Aorta (tissue), 5 donors: Measurements from ENCODE around the gene DOCK3. TPM values are rescaled to one million over a fixed set of nuclear protein-coding genes. Genes with fewer than 3 reads are reported as not detected.

Source experiments
- ATAC-seq: fragments of 200-7000 bp; cut with Tn5 transposase; one replicate; pipeline ENCODE4 v1.9.1; 2022; ENCODE audit warnings: moderate library complexity; ENCODE audit not compliant: low FRiP score
- DNase-seq, 2 donors: peaks; one replicate each; pipeline ENCODE4 v3.0.0-alpha.2; 2020
- H3K27ac ChIP-seq, 2 donors: one replicate each; pipeline ENCODE4 v1.5.1; 2013; ENCODE audit warnings: low read length in 2 of 2, mild to moderate bottlenecking in 2 of 2, moderate library complexity in 2 of 2, control low read depth in 1 of 2, inconsistent platforms in 1 of 2, low read depth in 1 of 2
- H3K27me3 ChIP-seq, 2 donors: one replicate each; pipeline ENCODE4 v1.6.1; 2013; ENCODE audit warnings: control low read depth in 1 of 2, low read length in 1 of 2, mild to moderate bottlenecking in 1 of 2, moderate library complexity in 1 of 2; ENCODE audit not compliant: insufficient read depth in 2 of 2, control insufficient read depth in 1 of 2
- H3K36me3 ChIP-seq, 2 donors: one replicate each; pipeline ENCODE4 v1.6.1; 2013; ENCODE audit warnings: control low read depth in 1 of 2, low read length in 1 of 2, mild to moderate bottlenecking in 1 of 2; ENCODE audit not compliant: insufficient read depth in 2 of 2, control insufficient read depth in 1 of 2
- H3K4me1 ChIP-seq, 2 donors: one replicate each; pipeline ENCODE4 v1.6.1; 2013; ENCODE audit warnings: low read length in 2 of 2, control low read depth in 1 of 2, mild to moderate bottlenecking in 1 of 2, moderate library complexity in 1 of 2; ENCODE audit not compliant: insufficient read depth in 2 of 2, control insufficient read depth in 1 of 2
- H3K4me3 ChIP-seq, 2 donors: one replicate each; pipeline ENCODE4 v1.5.1; 2013; ENCODE audit warnings: low read length in 2 of 2, control low read depth in 1 of 2, mild to moderate bottlenecking in 1 of 2
- H3K9me3 ChIP-seq: one replicate; pipeline ENCODE4 v1.6.1; 2013; ENCODE audit warnings: mild to moderate bottlenecking, low read length; ENCODE audit not compliant: control insufficient read depth
- WGBS, 2 donors: extraction: QIAGEN DNeasy Blood & Tissue Kit; methylation state at CpG; one replicate each; pipeline ENCODE4 v1.1.7; 2013; 5-methylcytosine and 5-hydroxymethylcytosine counted together
- intact Hi-C, 2 donors: fragments of 100-400 bp; cut with DNase I; formaldehyde crosslinking; loops; one replicate each; pipeline versions ENCODE4 v1.14.2 to v1.15.0; 2022
- polyA plus RNA-seq, 2 donors: library from polyadenylated mRNA; stranded (reverse); fragments of 200-250 nt; gene quantifications; one replicate each; pipeline ENCODE4 v1.2.3, GENCODE V29; 2013
- total RNA-seq, 2 donors: library from RNA; stranded (reverse); fragmentation: NEBNext Ultra II Directional; extraction: Animal tissue kit (Norgen Biotek cat#: 25700); gene quantifications; one replicate each; pipeline ENCODE4 v1.2.1, GENCODE V29; 2021
- donor health status: healthy with polysubstance abuse.
- donor health status: Bipolar disorder and iron deficiency.
- donor health status: DM: no; HTN: no; CAD: no.
- donor health status: DM: no; HTN: no; CAD: no.
- donor health status: DM: yes; HTN: yes; CAD: no.

The DOCK3 gene
- total and polyA plus RNA-seq, 4 donors = 0.31 to 0.97 (median 0.55) TPM

DNA sequence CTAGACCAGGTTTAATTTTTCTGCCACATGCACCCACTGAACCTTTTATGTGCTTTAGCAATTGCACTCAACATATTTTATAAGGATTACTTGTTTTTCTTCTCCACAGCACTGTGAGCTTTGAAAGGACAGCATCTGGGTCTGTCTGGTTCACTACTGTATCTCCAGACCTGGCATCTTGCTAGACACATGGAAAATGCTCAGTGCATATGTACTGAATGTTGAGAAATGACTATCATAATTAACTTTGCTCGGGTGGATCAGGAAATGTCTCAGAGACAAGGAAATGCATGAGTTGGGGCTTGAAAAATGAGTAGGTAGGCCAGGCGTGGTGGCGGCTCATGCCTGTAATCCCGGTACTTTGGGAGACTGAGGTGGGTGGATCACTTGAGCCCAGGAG, 40.2 kb downstream of the DOCK3 start:
- intact Hi-C loops = no loop called here
- WGBS, 2 donors = 50 to 54% methylated on average over 4 of the region's 4 CpGs
- no peaks in the 10 kb centered on the region for H3K36me3 ChIP-seq
- H3K4me3 ChIP-seq = no peak overlapping the region
- DNase-seq (no peak), ATAC-seq (no peak)
- H3K27ac ChIP-seq = no peak overlapping the region
- no peaks in the 10 kb centered on the region for H3K9me3 ChIP-seq
- no peaks in the 10 kb centered on the region for H3K4me1 ChIP-seq
- no peaks in the 10 kb centered on the region for H3K27me3 ChIP-seq

DNA sequence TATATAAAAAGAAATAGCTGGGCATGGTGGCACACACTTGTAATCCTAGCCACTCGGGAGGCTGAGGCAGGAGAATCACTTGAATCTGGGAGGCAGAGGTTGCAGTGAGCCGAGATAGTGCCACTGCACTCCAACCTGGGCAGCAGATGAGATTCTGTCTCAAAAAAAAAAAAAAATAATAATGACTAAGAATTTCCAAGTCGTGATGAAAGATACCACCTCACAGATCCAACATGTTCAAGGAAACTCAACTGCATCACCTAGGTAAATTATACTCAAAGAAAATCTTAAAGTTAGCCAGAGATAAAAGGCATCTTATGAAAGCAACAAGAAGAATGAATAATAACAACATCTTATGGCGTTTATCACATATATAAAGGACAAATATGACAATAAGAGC, 50.1 kb downstream of the DOCK3 start:
- Histone ChIP-seq H3K4me1 (no peaks in the 10 kb centered on the region), H3K27ac (no peak overlapping the region), H3K27me3 (no peaks in the 10 kb centered on the region), H3K36me3 (no peaks in the 10 kb centered on the region), H3K4me3 (no peak overlapping the region), H3K9me3 (peaks cover 3% of the 10 kb centered on the region)
- ATAC-seq (no peak), DNase-seq (no peak)
- intact Hi-C loops = no loop called here
- 77 to 79% methylated on average over 4 of the region's 4 CpGs for WGBS, 2 donors

DNA sequence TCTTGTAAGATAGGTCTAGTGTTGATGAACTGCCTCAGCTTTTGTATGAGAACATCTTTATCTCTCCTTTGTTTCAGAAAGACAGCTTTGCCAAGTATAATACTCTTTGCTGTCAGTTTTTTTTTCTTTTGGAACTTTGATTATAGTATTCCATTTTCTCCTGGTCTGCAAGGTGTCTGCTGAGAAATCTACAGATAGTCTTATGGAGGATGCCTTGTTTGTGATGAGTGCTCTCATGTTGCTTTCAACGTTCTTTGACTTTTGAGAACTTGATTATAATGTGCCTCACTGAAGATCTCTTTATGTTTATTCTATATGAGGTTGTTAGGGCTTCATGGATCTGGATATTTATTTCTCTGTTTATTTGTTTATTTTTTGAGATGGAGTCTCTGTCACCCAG, 60.3 kb downstream of the DOCK3 start:
- Histone ChIP-seq H3K4me3 (no peak overlapping the region), H3K9me3 (no peaks in the 10 kb centered on the region), H3K27me3 (no peaks in the 10 kb centered on the region), H3K36me3 (no peaks in the 10 kb centered on the region), H3K27ac (no peak overlapping the region), H3K4me1 (no peaks in the 10 kb centered on the region)
- DNase-seq = no peak
- WGBS, 2 donors = 0 to 45% methylated on average over 1 of the region's 1 CpG
- intact Hi-C loops = no loop called here
- ATAC-seq = no peak

DNA sequence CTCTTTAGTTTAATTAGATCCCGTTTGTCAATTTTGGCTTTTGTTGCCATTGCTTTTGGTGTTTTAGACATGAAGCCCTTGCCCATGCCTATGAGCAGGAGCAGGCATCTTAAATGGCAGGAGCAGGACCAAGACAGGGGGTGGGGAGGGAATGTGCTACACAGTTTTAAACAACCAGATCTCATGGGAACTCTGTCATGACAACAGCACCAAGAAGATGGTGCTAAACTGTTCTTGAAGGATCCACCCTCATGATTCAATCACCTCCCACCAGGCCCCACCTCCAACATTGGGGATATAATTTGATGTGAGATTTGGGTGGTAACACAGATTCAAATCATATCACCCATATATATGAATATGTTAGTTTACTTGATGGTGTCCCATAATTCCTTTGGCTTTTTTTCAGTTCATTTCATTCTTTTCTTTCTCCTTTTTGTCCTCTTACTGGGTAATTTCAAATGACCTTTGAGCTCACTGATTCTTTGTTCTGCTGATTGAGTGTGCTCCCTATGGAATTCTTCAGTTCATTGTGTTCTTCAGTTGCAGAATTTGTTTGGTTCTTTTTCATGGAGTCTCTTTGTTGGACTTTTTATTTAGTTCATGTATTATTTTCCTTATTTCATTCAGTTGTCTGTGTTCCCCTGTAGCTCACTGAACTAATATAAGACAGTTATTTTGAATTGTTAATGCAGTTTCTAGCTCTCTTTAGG, 62.6 kb downstream of the DOCK3 start:
- ATAC-seq (no peak), DNase-seq (no peak)
- WGBS, 2 donors = 81 to 85% methylated on average over 1 of the region's 1 CpG
- no peak overlapping the region for H3K27ac ChIP-seq
- H3K36me3 ChIP-seq = no peaks in the 10 kb centered on the region
- intact Hi-C loops = no loop called here
- no peaks in the 10 kb centered on the region for H3K27me3 ChIP-seq
- H3K4me1 ChIP-seq = no peaks in the 10 kb centered on the region
- H3K9me3 ChIP-seq = no peaks in the 10 kb centered on the region
- no peak overlapping the region for H3K4me3 ChIP-seq

DNA sequence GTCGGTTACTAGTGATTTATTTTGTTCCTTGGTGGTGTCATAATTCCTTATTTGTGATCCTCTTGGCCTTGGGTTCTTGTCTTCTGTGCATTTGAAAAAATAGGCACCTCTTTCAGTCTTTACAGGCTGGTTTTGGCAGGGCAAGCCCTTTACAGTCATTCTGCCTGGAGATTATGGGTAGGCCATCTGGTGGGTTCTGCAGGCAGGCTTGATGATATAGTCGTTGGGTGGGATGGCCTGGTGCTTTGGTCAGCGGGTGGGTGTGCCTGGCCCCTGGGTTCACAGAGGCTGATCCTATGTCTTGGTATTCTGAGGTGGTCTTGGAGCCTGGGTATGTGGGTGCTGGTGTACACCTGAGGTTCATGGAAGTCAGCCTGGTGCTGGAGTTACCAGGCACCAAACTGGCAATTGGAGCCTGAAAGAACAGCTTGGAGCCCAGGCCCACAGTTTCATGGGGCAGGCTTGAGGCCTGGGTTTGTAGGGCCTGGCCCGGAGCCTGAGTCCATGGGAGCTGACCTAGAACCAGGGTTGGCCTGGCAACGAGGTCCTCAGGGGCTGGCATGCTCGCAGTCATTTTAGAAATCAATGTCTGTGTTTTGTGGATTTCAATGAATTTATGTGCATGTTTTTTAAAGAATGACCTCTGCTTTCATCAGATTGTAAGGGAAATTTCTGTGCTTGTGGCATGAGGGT, 63.3 kb downstream of the DOCK3 start:
- Histone ChIP-seq H3K4me1 (no peaks in the 10 kb centered on the region), H3K9me3 (no peaks in the 10 kb centered on the region), H3K27ac (no peak overlapping the region), H3K36me3 (no peaks in the 10 kb centered on the region), H3K27me3 (no peaks in the 10 kb centered on the region), H3K4me3 (no peak overlapping the region)
- DNase-seq (no peak), ATAC-seq (no peak)
- intact Hi-C loops = no loop called here
- WGBS, 2 donors = 70 to 71% methylated on average over 6 of the region's 6 CpGs

DNA sequence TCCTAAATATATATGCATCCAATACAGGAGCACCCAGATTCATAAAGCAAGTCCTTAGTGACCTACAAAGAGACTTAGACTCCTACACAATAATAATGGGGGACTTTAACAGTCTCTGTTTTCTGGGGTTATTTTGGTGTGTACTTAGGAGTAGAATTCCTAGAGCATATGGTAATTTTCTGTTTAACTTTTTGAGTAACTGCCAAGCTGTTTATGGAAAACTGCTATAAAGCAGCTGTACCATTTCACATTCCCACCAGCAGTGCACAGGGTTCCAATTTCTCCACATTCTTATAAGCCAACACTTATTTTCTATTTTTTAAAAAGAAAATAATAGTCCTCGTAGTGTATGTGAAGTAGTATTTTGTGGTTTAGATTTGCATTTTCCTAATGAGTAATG, 68.9 kb downstream of the DOCK3 start:
- ATAC-seq (no peak), DNase-seq (no peak)
- Histone ChIP-seq H3K4me3 (no peak overlapping the region), H3K27me3 (no peaks in the 10 kb centered on the region), H3K9me3 (peaks cover 1% of the 10 kb centered on the region), H3K36me3 (no peaks in the 10 kb centered on the region), H3K27ac (no peak overlapping the region), H3K4me1 (no peaks in the 10 kb centered on the region)
- intact Hi-C loops = no loop called here
- WGBS, 2 donors = 79 to 83% methylated on average over 1 of the region's 1 CpG

DNA sequence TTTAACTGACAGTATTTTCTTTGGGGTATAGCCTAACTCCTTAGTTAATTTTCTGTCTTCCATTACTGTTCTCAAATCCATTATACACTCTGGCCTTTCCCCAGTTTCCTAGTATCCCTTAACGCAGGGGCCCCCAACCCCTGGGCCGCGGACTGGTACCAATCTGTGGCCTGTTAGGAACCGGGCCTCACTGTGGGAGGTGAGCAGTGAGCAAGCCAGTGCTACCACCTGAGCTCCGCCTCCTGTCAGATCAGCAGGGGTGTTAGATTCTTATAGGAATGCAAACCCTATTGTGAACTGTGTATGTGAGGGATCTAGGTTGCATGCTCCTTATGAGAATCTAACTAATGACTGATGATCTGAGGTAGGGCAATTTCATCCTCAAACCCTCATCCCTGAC, 75.1 kb downstream of the DOCK3 start:
- no peaks in the 10 kb centered on the region for H3K27me3 ChIP-seq
- 48 to 57% methylated on average over 5 of the region's 5 CpGs for whole genome bisulfite sequencing, 2 donors

DNA sequence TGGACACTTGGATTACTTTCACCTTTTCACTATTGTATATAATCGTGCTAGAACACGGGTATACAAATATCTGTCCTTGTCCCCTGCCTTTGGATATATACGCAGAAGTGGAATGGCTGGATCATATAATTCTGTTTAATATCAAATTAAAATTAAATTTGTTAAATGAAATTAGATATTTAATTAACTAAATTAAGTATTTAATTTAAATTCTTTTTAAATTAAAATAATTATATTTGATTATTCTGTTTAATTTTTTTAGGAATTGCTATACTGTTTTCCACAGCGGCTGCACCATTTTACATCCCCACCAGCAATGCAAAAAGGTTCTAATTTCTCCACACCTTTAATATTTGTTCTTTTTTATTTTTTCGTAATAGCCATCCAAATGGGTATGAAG, 84.3 kb downstream of the DOCK3 start:
- no peaks in the 10 kb centered on the region for H3K27me3 ChIP-seq
- intact Hi-C loops = no loop called here
- no peaks in the 10 kb centered on the region for H3K36me3 ChIP-seq
- H3K9me3 ChIP-seq = no peaks in the 10 kb centered on the region
- H3K4me3 ChIP-seq = no peak overlapping the region
- H3K27ac ChIP-seq = no peak overlapping the region
- no peak for DNase-seq
- ATAC-seq = no peak
- 92 to 94% methylated on average over 5 of the region's 5 CpGs for WGBS, 2 donors
- H3K4me1 ChIP-seq = no peaks in the 10 kb centered on the region

More for the DNA sequence above, 75.1 kb downstream of the DOCK3 start:
- no peak for ATAC-seq
- no peaks in the 10 kb centered on the region for H3K4me1 ChIP-seq
- no peak overlapping the region for H3K4me3 ChIP-seq
- no peaks in the 10 kb centered on the region for H3K36me3 ChIP-seq
- intact Hi-C loops = no loop called here
- peaks cover 1% of the 10 kb centered on the region for H3K9me3 ChIP-seq
- H3K27ac ChIP-seq = no peak overlapping the region
- DNase-seq = no peak

DNA sequence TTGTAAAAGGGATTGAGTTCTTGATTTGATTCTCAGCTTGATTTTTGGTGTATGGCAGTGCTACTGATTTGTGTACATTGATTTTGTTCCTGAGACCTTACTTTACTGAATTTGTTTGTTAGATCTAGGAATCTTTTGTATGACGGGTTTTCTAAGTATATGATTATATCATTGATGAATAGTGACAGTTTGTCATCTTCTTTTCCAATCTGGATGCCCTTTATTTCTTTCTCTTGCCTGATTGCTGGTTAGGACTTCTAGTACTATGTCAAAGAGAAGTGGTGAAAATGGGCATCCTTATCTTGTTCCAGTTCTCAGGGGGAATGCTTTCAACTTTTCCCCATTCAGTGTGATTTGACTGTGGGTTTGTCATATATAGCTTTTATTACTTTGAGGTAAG, 103.0 kb downstream of the DOCK3 start:
- no peak for ATAC-seq
- Histone ChIP-seq H3K9me3 (peaks cover 2% of the 10 kb centered on the region), H3K4me3 (no peak overlapping the region), H3K27me3 (no peaks in the 10 kb centered on the region), H3K4me1 (no peaks in the 10 kb centered on the region), H3K36me3 (no peaks in the 10 kb centered on the region), H3K27ac (no peak overlapping the region)
- WGBS, 2 donors = 68 to 69% methylated on average over 1 of the region's 1 CpG
- DNase-seq = no peak
- intact Hi-C loops = no loop called here
